GM23338 (cell line): ENCODE results near the gene SMARCA2. TPM values are rescaled to one million over a fixed set of nuclear protein-coding genes. Genes with fewer than 3 reads are reported as not detected.

ENCODE experiments used
- ATAC-seq: fragments of 200-7000 bp; cut with Tn5 transposase; 3 replicates; pipeline ENCODE4 v1.9.1; 2020
- DNase-seq: peaks from one replicate; pipeline ENCODE4 v3.0.0-alpha.2; 2015; ENCODE audit warnings: low spot score
- H2AFZ ChIP-seq: fragments of 200-600 bp; sonication (generic); 2 replicates; pipeline ENCODE4 v1.8.0; 2016; ENCODE audit warnings: antibody characterized with exemption, mild to moderate bottlenecking, moderate library complexity
- H3F3A ChIP-seq: fragments of 200-600 bp; sonication (generic); replicated peaks from 2 replicates; pipeline ENCODE4 v1.8.0; 2017; ENCODE audit warnings: antibody characterized with exemption, mixed run types, low read depth
- H3K27ac ChIP-seq: fragments of 200-600 bp; sonication (generic); 2 replicates; pipeline ENCODE4 v1.6.1; 2016; ENCODE audit warnings: low read depth
- H3K27me3 ChIP-seq: fragments of 200-600 bp; sonication (generic); 2 replicates; pipeline ENCODE4 v1.8.0; 2016; ENCODE audit warnings: mild to moderate bottlenecking, mixed run types, moderate library complexity; ENCODE audit not compliant: insufficient read depth
- H3K36me3 ChIP-seq: fragments of 200-600 bp; sonication (generic); 2 replicates; pipeline ENCODE4 v1.8.0; 2016; ENCODE audit warnings: mild to moderate bottlenecking; ENCODE audit not compliant: insufficient read depth
- H3K4me1 ChIP-seq: fragments of 200-600 bp; sonication (generic); 2 replicates; pipeline ENCODE4 v1.8.0; 2016; ENCODE audit warnings: mild to moderate bottlenecking, moderate library complexity; ENCODE audit not compliant: insufficient read depth
- H3K4me2 ChIP-seq: fragments of 200-600 bp; sonication (generic); 2 replicates; pipeline ENCODE4 v1.7.1; 2017; ENCODE audit warnings: mixed run types
- H3K4me3 ChIP-seq: fragments of 200-600 bp; sonication (generic); 2 replicates; pipeline ENCODE4 v1.6.1; 2016; ENCODE audit warnings: mixed run types
- H3K79me2 ChIP-seq: fragments of 200-600 bp; sonication (generic); replicated peaks from 2 replicates; pipeline ENCODE4 v1.8.0; 2017; ENCODE audit warnings: mild to moderate bottlenecking; ENCODE audit not compliant: insufficient read depth
- H3K9me2 ChIP-seq: fragments of 200-600 bp; sonication (generic); 2 replicates; pipeline ENCODE4 v1.8.0; 2017; ENCODE audit not compliant: insufficient read depth
- H4K20me1 ChIP-seq: fragments of 200-600 bp; sonication (generic); replicated peaks from 2 replicates; pipeline ENCODE4 v1.8.0; 2017; ENCODE audit warnings: mild to moderate bottlenecking; ENCODE audit not compliant: insufficient read depth
- H3K27ac Mint-ChIP-seq: 2 replicates; pipeline ENCODE4 v1.8.0; 2020; ENCODE audit warnings: inconsistent platforms, mild to moderate bottlenecking, moderate library complexity, mixed read lengths
- H3K27me3 Mint-ChIP-seq: 3 replicates; pipeline ENCODE4 v1.8.0; 2022; ENCODE audit warnings: low read depth, mild to moderate bottlenecking, moderate library complexity, mixed read lengths, inconsistent platforms; ENCODE audit not compliant: insufficient read depth, poor library complexity
- H3K36me3 Mint-ChIP-seq: 3 replicates; pipeline ENCODE4 v1.8.0; 2021; ENCODE audit warnings: low read depth, mild to moderate bottlenecking, inconsistent platforms, moderate library complexity, mixed read lengths
- H3K4me1 Mint-ChIP-seq: 3 replicates; pipeline ENCODE4 v1.8.0; 2020; ENCODE audit warnings: mild to moderate bottlenecking, inconsistent platforms, mixed read lengths
- H3K4me3 Mint-ChIP-seq: 3 replicates; pipeline ENCODE4 v1.8.0; 2021; ENCODE audit warnings: moderate library complexity, mild to moderate bottlenecking, inconsistent platforms, mixed read lengths
- H3K9me3 Mint-ChIP-seq: 3 replicates; pipeline ENCODE4 v1.8.0; 2020; ENCODE audit warnings: moderate library complexity, mild to moderate bottlenecking, inconsistent platforms, mixed read lengths
- CREB1 ChIP-seq: fragments of 250-450 bp; sonication (Bioruptor Pico); IDR thresholded peaks from 2 replicates; pipeline ENCODE4 v1.5.0; 2020; ENCODE audit warnings: low read depth, mild to moderate bottlenecking, moderate library complexity
- EZH2 ChIP-seq: fragments of 200-600 bp; sonication (generic); IDR thresholded peaks from one replicate; pipeline ENCODE4 v1.8.0; 2017; ENCODE audit warnings: antibody characterized with exemption, mild to moderate bottlenecking, low read depth; ENCODE audit not compliant: unreplicated experiment
- EZH2phosphoT487 ChIP-seq: fragments of 200-600 bp; sonication (generic); IDR thresholded peaks from one replicate; pipeline ENCODE4 v1.8.1; 2018; ENCODE audit warnings: antibody characterized with exemption; ENCODE audit not compliant: unreplicated experiment
- NANOG ChIP-seq: IDR thresholded peaks from 2 replicates; pipeline ENCODE4 v1.6.1; 2016; ENCODE audit warnings: antibody characterized with exemption, borderline replicate concordance
- POLR2AphosphoS5 ChIP-seq: IDR thresholded peaks from 2 replicates; pipeline ENCODE4 v1.6.1; 2016; ENCODE audit warnings: antibody characterized with exemption, low read depth
- REST ChIP-seq: IDR thresholded peaks from one replicate; pipeline ENCODE4 v1.6.1; 2018; ENCODE audit warnings: antibody characterized with exemption; ENCODE audit not compliant: unreplicated experiment
- ZNF114 ChIP-seq: fragments of 250-450 bp; sonication (Bioruptor Pico); IDR thresholded peaks from 2 replicates; pipeline ENCODE4 v1.5.0; 2020; ENCODE audit warnings: mild to moderate bottlenecking, moderate library complexity
- ZNF331 ChIP-seq: fragments of 250-450 bp; sonication (Bioruptor Pico); IDR thresholded peaks from 2 replicates; pipeline ENCODE4 v1.5.0; 2020; ENCODE audit warnings: low read depth, mild to moderate bottlenecking, moderate library complexity
- ZNF462 ChIP-seq: fragments of 250-450 bp; sonication (Bioruptor Pico); IDR thresholded peaks from 2 replicates; pipeline ENCODE4 v1.5.0; 2020; ENCODE audit warnings: mild to moderate bottlenecking, moderate library complexity
- polyA plus RNA-seq: library from polyadenylated mRNA; unstranded; fragments of >200 nt; fragmentation: Nextera tagmentation; extraction: Ambion mirVana; gene quantifications from 2 replicates; pipeline ENCODE4 v1.2.1, GENCODE V29; 2016
- total RNA-seq: library from RNA; depleted of rRNA; stranded (reverse); fragments of >200 nt; shearing (Covaris generic); gene quantifications from 2 replicates; pipeline ENCODE4 v1.2.3, GENCODE V29; 2014
- TF ChIP-seq, protein P1 (sequence below), 2 experiments: fragments of 200-600 bp in 1 of 2; sonication (generic) in 1 of 2; conservative IDR thresholded peaks; 2 replicates each; pipeline versions ENCODE4 v1.5.1 to v1.6.1; 2016 to 2017; ENCODE audit warnings: antibody characterized with exemption in 2 of 2, low read depth in 2 of 2, mild to moderate bottlenecking in 2 of 2, moderate library complexity in 1 of 2
- TF ChIP-seq, protein P2 (sequence below): IDR thresholded peaks from 2 replicates; pipeline ENCODE4 v1.6.1; 2016; ENCODE audit warnings: antibody characterized with exemption

The SMARCA2 gene
- total and polyA plus RNA-seq, 2 experiments from 2014 or later = 21.7 to 21.9 TPM

DNA sequence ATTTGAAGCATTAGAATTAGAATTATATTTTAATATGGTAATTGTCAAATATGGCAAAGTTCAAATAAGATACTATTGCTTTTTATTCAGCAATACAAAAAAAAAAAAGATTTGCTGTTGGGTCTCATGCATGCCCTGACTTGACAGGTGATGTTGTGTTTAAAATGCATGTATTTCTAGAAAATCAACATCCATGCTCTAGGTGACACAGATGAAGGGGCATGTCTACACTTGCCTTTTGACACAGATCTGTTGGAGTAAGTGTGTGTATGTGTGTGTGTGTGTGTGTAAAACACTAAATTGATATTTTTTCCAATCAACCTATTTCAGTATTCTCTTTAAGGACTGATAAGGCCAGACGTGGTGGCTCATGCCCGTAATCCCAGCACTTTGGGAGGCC lies 38.1 kb upstream of the SMARCA2 start (continued):
- TF ChIP-seq CREB1 (CRISPR knock-in tag) (no peak), EZH2 (no peak), POLR2AphosphoS5 (no peak)

DNA sequence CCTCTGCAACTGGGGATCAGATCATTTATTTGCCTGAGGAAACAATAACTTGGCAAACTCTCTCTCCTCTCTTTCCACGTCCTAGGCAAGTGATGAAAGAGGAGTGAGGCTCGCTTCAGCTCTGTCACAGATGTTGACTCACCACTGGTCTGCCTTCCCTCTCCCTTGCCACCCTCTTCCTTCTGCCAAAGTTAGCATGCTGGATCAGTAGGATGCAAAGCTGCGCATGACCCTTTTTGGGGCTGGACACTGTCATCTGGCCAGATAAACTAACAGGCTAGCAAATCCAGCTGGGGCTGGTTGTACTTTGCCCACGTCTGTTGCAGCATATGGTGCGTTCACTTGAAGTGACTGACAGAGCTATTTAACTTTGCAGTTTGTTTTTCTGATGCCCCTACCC lies 36.2 kb upstream of the SMARCA2 start:
- Histone ChIP-seq H3K4me3 (no peak overlapping the region), H3F3A (no peaks in the 10 kb centered on the region), H3K27me3 (no peaks in the 10 kb centered on the region), H3K9me2 (peaks cover 3% of the 10 kb centered on the region), H3K4me2 (no peak overlapping the region), H2AFZ (no peak overlapping the region), H3K4me1 (no peaks in the 10 kb centered on the region; the same call in 1 of the 2 replicates), H3K36me3 (no peaks in the 10 kb centered on the region), H3K27ac (no peak overlapping the region), H3K79me2 (no peaks in the 10 kb centered on the region), H4K20me1 (no peaks in the 10 kb centered on the region)
- ATAC-seq (no peak), DNase-seq (no peak)
- Mint-ChIP-seq H3K27ac (no peak overlapping the region), H3K27me3 (peaks cover 5% of the 10 kb centered on the region), H3K9me3 (no peaks in the 10 kb centered on the region; the same call in 2 of the 3 replicates), H3K36me3 (no peaks in the 10 kb centered on the region), H3K4me1 (peaks cover 4% of the 10 kb centered on the region; the same call in 2 of the 3 replicates), H3K4me3 (no peak overlapping the region)
- TF ChIP-seq, protein P1, sequence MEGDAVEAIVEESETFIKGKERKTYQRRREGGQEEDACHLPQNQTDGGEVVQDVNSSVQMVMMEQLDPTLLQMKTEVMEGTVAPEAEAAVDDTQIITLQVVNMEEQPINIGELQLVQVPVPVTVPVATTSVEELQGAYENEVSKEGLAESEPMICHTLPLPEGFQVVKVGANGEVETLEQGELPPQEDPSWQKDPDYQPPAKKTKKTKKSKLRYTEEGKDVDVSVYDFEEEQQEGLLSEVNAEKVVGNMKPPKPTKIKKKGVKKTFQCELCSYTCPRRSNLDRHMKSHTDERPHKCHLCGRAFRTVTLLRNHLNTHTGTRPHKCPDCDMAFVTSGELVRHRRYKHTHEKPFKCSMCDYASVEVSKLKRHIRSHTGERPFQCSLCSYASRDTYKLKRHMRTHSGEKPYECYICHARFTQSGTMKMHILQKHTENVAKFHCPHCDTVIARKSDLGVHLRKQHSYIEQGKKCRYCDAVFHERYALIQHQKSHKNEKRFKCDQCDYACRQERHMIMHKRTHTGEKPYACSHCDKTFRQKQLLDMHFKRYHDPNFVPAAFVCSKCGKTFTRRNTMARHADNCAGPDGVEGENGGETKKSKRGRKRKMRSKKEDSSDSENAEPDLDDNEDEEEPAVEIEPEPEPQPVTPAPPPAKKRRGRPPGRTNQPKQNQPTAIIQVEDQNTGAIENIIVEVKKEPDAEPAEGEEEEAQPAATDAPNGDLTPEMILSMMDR (conservative IDR thresholded peaks at IDR 0.05; ENCODE audit: low read depth in 2 of 2) = no peak
- TF ChIP-seq ZNF331 (no peak), ZNF462 (CRISPR knock-in tag) (no peak), EZH2 (no peak), REST (no peak), POLR2AphosphoS5 (no peak), ZNF114 (CRISPR knock-in tag) (no peak), EZH2phosphoT487 (no peak), NANOG (no peak)
- TF ChIP-seq, protein P2, sequence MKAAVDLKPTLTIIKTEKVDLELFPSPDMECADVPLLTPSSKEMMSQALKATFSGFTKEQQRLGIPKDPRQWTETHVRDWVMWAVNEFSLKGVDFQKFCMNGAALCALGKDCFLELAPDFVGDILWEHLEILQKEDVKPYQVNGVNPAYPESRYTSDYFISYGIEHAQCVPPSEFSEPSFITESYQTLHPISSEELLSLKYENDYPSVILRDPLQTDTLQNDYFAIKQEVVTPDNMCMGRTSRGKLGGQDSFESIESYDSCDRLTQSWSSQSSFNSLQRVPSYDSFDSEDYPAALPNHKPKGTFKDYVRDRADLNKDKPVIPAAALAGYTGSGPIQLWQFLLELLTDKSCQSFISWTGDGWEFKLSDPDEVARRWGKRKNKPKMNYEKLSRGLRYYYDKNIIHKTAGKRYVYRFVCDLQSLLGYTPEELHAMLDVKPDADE = no peak
